HG03196 (cell line): ENCODE data around the gene ADAMTSL1.
"Not testable (repeated sequence)": the region's sequence is repeated elsewhere in the genome, so short reads cannot be mapped to it uniquely, and the experiment has no call there.

Source experiments
- ATAC-seq: cut with Tn5 transposase; IDR thresholded peaks from one replicate; pipeline ENCODE4 v1.9.1; 2021; ENCODE audit not compliant: unreplicated experiment

ADAMTSL1 gene

GRCh38 chr9:18920141-18921084 lies 446.5 kb downstream of the ADAMTSL1 start:
- no peak for ATAC-seq

- ATAC-seq, result no peak
These were observed 447.6 kb downstream of the ADAMTSL1 start for GRCh38 chr9:18921366-18922075.

- ATAC-seq, result no peak
These were observed 448.4 kb downstream of the ADAMTSL1 start for GRCh38 chr9:18922161-18922885.

- ATAC-seq, result no peak
These were observed 449.2 kb downstream of the ADAMTSL1 start for GRCh38 chr9:18923167-18923566.

GRCh38 chr9:18923671-18924430 lies 449.9 kb downstream of the ADAMTSL1 start:
- no peak for ATAC-seq

- ATAC-seq, result no peak
These were observed 451.9 kb downstream of the ADAMTSL1 start for GRCh38 chr9:18925880-18926279.

- ATAC-seq, result no peak
These were observed 452.6 kb downstream of the ADAMTSL1 start for GRCh38 chr9:18926513-18926912.

- no peak for ATAC-seq
These were observed 454.8 kb downstream of the ADAMTSL1 start for GRCh38 chr9:18928711-18929110.

GRCh38 chr9:18930611-18931010 lies 456.7 kb downstream of the ADAMTSL1 start:
- ATAC-seq, result not testable (repeated sequence)

GRCh38 chr9:18935541-18935940 lies 461.6 kb downstream of the ADAMTSL1 start:
- no peak for ATAC-seq

- ATAC-seq, result no peak
These were observed 462.3 kb downstream of the ADAMTSL1 start for GRCh38 chr9:18936094-18936871.

GRCh38 chr9:18939943-18940342 lies 466.0 kb downstream of the ADAMTSL1 start:
- ATAC-seq, result no peak

- ATAC-seq, result no peak
These were observed 467.2 kb downstream of the ADAMTSL1 start for GRCh38 chr9:18941060-18941740.

- ATAC-seq, result no peak
These were observed 468.8 kb downstream of the ADAMTSL1 start for GRCh38 chr9:18942801-18943200.

GRCh38 chr9:18947892-18948339 lies 474.0 kb downstream of the ADAMTSL1 start:
- ATAC-seq, result no peak

GRCh38 chr9:18951936-18952335 lies 478.0 kb downstream of the ADAMTSL1 start:
- ATAC-seq, result no peak

GRCh38 chr9:18955626-18956025 lies 481.7 kb downstream of the ADAMTSL1 start:
- no peak for ATAC-seq
